HG02759 (cell line): Measurements from ENCODE around the gene LLCFC1.
"Not testable (repeated sequence)": the region's sequence is repeated elsewhere in the genome, so short reads cannot be mapped to it uniquely, and the experiment has no call there.

ENCODE experiments used
- ATAC-seq: cut with Tn5 transposase; IDR thresholded peaks from one replicate; pipeline ENCODE4 v1.9.1; 2021; ENCODE audit warnings: mild to moderate bottlenecking, moderate library complexity; ENCODE audit not compliant: unreplicated experiment

The LLCFC1 gene

GRCh38 chr7:142941541-142941940, 2.3 kb downstream of the LLCFC1 start:
- no peak for ATAC-seq

- ATAC-seq = no peak
These were observed 3.5 kb downstream of the LLCFC1 start for GRCh38 chr7:142942746-142943145.

GRCh38 chr7:142943706-142944268, 4.5 kb downstream of the LLCFC1 start:
- ATAC-seq = no peak

GRCh38 chr7:142945001-142945400, 5.7 kb downstream of the LLCFC1 start:
- no peak for ATAC-seq

- no peak for ATAC-seq
These were observed 9.3 kb downstream of the LLCFC1 start for GRCh38 chr7:142948603-142949002.

- ATAC-seq = no peak
These were observed 11.0 kb downstream of the LLCFC1 start for GRCh38 chr7:142950235-142950634.

GRCh38 chr7:142954680-142955268, 15.5 kb downstream of the LLCFC1 start:
- no peak for ATAC-seq

- ATAC-seq = no peak
These were observed 17.8 kb downstream of the LLCFC1 start for GRCh38 chr7:142956951-142957623.

GRCh38 chr7:142957723-142958122, 18.4 kb downstream of the LLCFC1 start:
- ATAC-seq = no peak

- ATAC-seq = no peak
These were observed 19.9 kb downstream of the LLCFC1 start for GRCh38 chr7:142959202-142959601.

GRCh38 chr7:142960955-142961512, 21.8 kb downstream of the LLCFC1 start:
- ATAC-seq = no peak

- ATAC-seq = no peak
These were observed 22.3 kb downstream of the LLCFC1 start for GRCh38 chr7:142961595-142961972.

- no peak for ATAC-seq
These were observed 23.0 kb downstream of the LLCFC1 start, which contains the start of gene KEL for GRCh38 chr7:142961973-142962926. KEL (minus strand) TSS chr7:142962363; CDS start chr7:142962206, 157 bp downstream.

- no peak for ATAC-seq
These were observed 23.7 kb downstream of the LLCFC1 start for GRCh38 chr7:142962991-142963390.

GRCh38 chr7:142963993-142964392, 24.7 kb downstream of the LLCFC1 start:
- ATAC-seq = no peak

GRCh38 chr7:142964502-142965246, 25.4 kb downstream of the LLCFC1 start:
- ATAC-seq = peak; percentile 44

- ATAC-seq = no peak
These were observed 28.9 kb downstream of the LLCFC1 start for GRCh38 chr7:142968229-142968628.

- ATAC-seq = no peak
These were observed 29.9 kb downstream of the LLCFC1 start for GRCh38 chr7:142969183-142969582.

- ATAC-seq = no peak
These were observed 35.3 kb downstream of the LLCFC1 start for GRCh38 chr7:142974626-142975025.

- not testable (repeated sequence) for ATAC-seq
These were observed 39.1 kb downstream of the LLCFC1 start for GRCh38 chr7:142978402-142978801.
